Measurements from ENCODE around the gene KIF17.
A peak's percentile ranks its signal among the peaks of the same experiment; 100 is the strongest.
"Not testable (repeated sequence)": the region's sequence is repeated elsewhere in the genome, so short reads cannot be mapped to it uniquely, and the experiment has no call there.

KIF17 gene

GRCh38 chr1:20719871-20720620, 2.2 kb upstream of the KIF17 start:
- peaks cover 16% of the 10 kb centered on the region for H3K27me3 ChIP-seq (ENCODE audit: insufficient read depth, poor library complexity, severe bottlenecking)
- TF ChIP-seq POLR2AphosphoS5 (IDR thresholded peaks at IDR 0.05; ENCODE audit: low read depth) (no peak), GABPA (IDR thresholded peaks at IDR 0.05; ENCODE audit: low read depth) (no peak), SPI1 (IDR thresholded peaks at IDR 0.05; ENCODE audit: borderline replicate concordance, low read depth) (no peak), REST (IDR thresholded peaks at IDR 0.05; ENCODE audit: insufficient replicate concordance, low read depth) (no peak), CTCF (IDR thresholded peaks at IDR 0.05; ENCODE audit: insufficient read depth, low read length) (no peak)
- DNase-seq (ENCODE audit: low read depth in 1 of 2, low spot score in 1 of 2): no peak
- no peak overlapping the region for H3K4me3 ChIP-seq (replicated peaks; ENCODE audit: insufficient read depth, low read length)
- no peak overlapping the region for H3K27ac ChIP-seq (replicated peaks)

GRCh38 chr1:20719261-20719660, 1.5 kb upstream of the KIF17 start:
- TF ChIP-seq REST (IDR thresholded peaks at IDR 0.05; ENCODE audit: insufficient replicate concordance, low read depth) (no peak), POLR2AphosphoS5 (IDR thresholded peaks at IDR 0.05; ENCODE audit: low read depth) (no peak), CTCF (IDR thresholded peaks at IDR 0.05; ENCODE audit: insufficient read depth, low read length) (no peak), SPI1 (IDR thresholded peaks at IDR 0.05; ENCODE audit: borderline replicate concordance, low read depth) (no peak), GABPA (IDR thresholded peaks at IDR 0.05; ENCODE audit: low read depth) (no peak)
- no peak for DNase-seq (ENCODE audit: low read depth in 1 of 2, low spot score in 1 of 2)
- no peak overlapping the region for H3K27ac ChIP-seq (replicated peaks)
- peaks cover 16% of the 10 kb centered on the region for H3K27me3 ChIP-seq (ENCODE audit: insufficient read depth, poor library complexity, severe bottlenecking)
- no peak overlapping the region for H3K4me3 ChIP-seq (replicated peaks; ENCODE audit: insufficient read depth, low read length)

GRCh38 chr1:20718343-20718882, 606 bp upstream of the KIF17 start:
- H3K27ac ChIP-seq (replicated peaks); DNase-seq (ENCODE audit: low read depth in 1 of 2, low spot score in 1 of 2): not testable (repeated sequence)
- Histone ChIP-seq H3K4me3 (replicated peaks; ENCODE audit: insufficient read depth, low read length) (peak overlapping the region; percentile 35), H3K27me3 (ENCODE audit: insufficient read depth, poor library complexity, severe bottlenecking) (peaks cover 16% of the 10 kb centered on the region)

GRCh38 chr1:20716232-20716631, 1.6 kb downstream of the KIF17 start:
- Histone ChIP-seq H3K4me3 (replicated peaks; ENCODE audit: insufficient read depth, low read length) (no peak overlapping the region), H3K27ac (replicated peaks) (no peak overlapping the region), H3K27me3 (ENCODE audit: insufficient read depth, poor library complexity, severe bottlenecking) (peaks cover 16% of the 10 kb centered on the region)
- DNase-seq (ENCODE audit: low read depth in 1 of 2, low spot score in 1 of 2): no peak
- TF ChIP-seq GABPA (IDR thresholded peaks at IDR 0.05; ENCODE audit: low read depth) (no peak), REST (IDR thresholded peaks at IDR 0.05; ENCODE audit: insufficient replicate concordance, low read depth) (no peak), CTCF (IDR thresholded peaks at IDR 0.05; ENCODE audit: insufficient read depth, low read length) (no peak), POLR2AphosphoS5 (IDR thresholded peaks at IDR 0.05; ENCODE audit: low read depth) (no peak), SPI1 (IDR thresholded peaks at IDR 0.05; ENCODE audit: borderline replicate concordance, low read depth) (no peak)
